Fibroblast of gingiva (primary cell): ENCODE data around the gene DIAPH2.
A peak's percentile ranks its signal among the peaks of the same experiment; 100 is the strongest.

Source experiments
- DNase-seq: peaks from one replicate; pipeline ENCODE4 v3.0.0-alpha.2; 2011; ENCODE audit warnings: low read depth

Gene DIAPH2

GRCh38 chrX:97050392-97050791 lies 365.8 kb downstream of the DIAPH2 start:
- DNase-seq, result peak; percentile 15

- no peak for DNase-seq
Observed at GRCh38 chrX:97057349-97057909, 372.8 kb downstream of the DIAPH2 start.

GRCh38 chrX:97060020-97060419 lies 375.4 kb downstream of the DIAPH2 start:
- DNase-seq, result no peak

GRCh38 chrX:97065066-97065465 lies 380.4 kb downstream of the DIAPH2 start:
- DNase-seq, result no peak

GRCh38 chrX:97065973-97066372 lies 381.3 kb downstream of the DIAPH2 start:
- DNase-seq, result no peak

- DNase-seq, result no peak
Observed at GRCh38 chrX:97066381-97066780, 381.7 kb downstream of the DIAPH2 start.

GRCh38 chrX:97070346-97070745 lies 385.7 kb downstream of the DIAPH2 start:
- DNase-seq, result peak; percentile 2

GRCh38 chrX:97074400-97074799 lies 389.8 kb downstream of the DIAPH2 start:
- peak; percentile 48 for DNase-seq

- DNase-seq, result no peak
Observed at GRCh38 chrX:97089116-97089515, 404.5 kb downstream of the DIAPH2 start.

GRCh38 chrX:97096385-97096784 lies 411.7 kb downstream of the DIAPH2 start:
- peak; percentile 4 for DNase-seq

- no peak for DNase-seq
Observed at GRCh38 chrX:97102938-97103337, 418.3 kb downstream of the DIAPH2 start.

- DNase-seq, result no peak
Observed at GRCh38 chrX:97109730-97110129, 425.1 kb downstream of the DIAPH2 start.

GRCh38 chrX:97117572-97117971 lies 432.9 kb downstream of the DIAPH2 start:
- no peak for DNase-seq

GRCh38 chrX:97119474-97120109 lies 434.9 kb downstream of the DIAPH2 start:
- DNase-seq, result no peak

- no peak for DNase-seq
Observed at GRCh38 chrX:97123001-97123400, 438.4 kb downstream of the DIAPH2 start.

- peak; percentile 4 for DNase-seq
Observed at GRCh38 chrX:97126020-97126419, 441.4 kb downstream of the DIAPH2 start.

- no peak for DNase-seq
Observed at GRCh38 chrX:97132664-97133415, 448.2 kb downstream of the DIAPH2 start.

GRCh38 chrX:97145934-97146333 lies 461.3 kb downstream of the DIAPH2 start:
- DNase-seq, result no peak

- DNase-seq, result no peak
Observed at GRCh38 chrX:97155816-97156215, 471.2 kb downstream of the DIAPH2 start.

- DNase-seq, result no peak
Observed at GRCh38 chrX:97158269-97158668, 473.6 kb downstream of the DIAPH2 start.

GRCh38 chrX:97159916-97160800 lies 475.5 kb downstream of the DIAPH2 start:
- DNase-seq, result no peak

GRCh38 chrX:97167333-97167732 lies 482.7 kb downstream of the DIAPH2 start:
- no peak for DNase-seq
